ENCODE results near the gene ANKRD18B. TPM values are rescaled to one million over a fixed set of nuclear protein-coding genes. Genes with fewer than 3 reads are reported as not detected.
"Not testable (repeated sequence)": the region's sequence is repeated elsewhere in the genome, so short reads cannot be mapped to it uniquely, and the experiment has no call there.

ANKRD18B gene
- total RNA-seq, 1 experiment from 2014 or later: 2.2 TPM

GRCh38 chr9:33600911-33601310 is 76.9 kb downstream of the ANKRD18B start:
- H3K27ac Mint-ChIP-seq (ENCODE audit: unreplicated experiment); H3K27me3 ChIP-seq (replicated peaks; ENCODE audit: control insufficient read depth, insufficient read depth, low read length); H3K9me3 ChIP-seq; BruUV-seq (replicated peaks); POLR2A ChIA-PET; DNase-seq; H3K36me3 ChIP-seq (ENCODE audit: control insufficient read depth, insufficient read depth, low read length); H3K4me1 Mint-ChIP-seq (ENCODE audit: low read depth, unreplicated experiment); H3K9me3 Mint-ChIP-seq (ENCODE audit: unreplicated experiment); H3K4me3 ChIP-seq (ENCODE audit: low read depth, low read length); CTCF ChIA-PET; intact Hi-C loops (cut with micrococcal nuclease; ENCODE audit: unreplicated experiment); H3K36me3 Mint-ChIP-seq (ENCODE audit: insufficient read depth, unreplicated experiment); H3K27me3 Mint-ChIP-seq (ENCODE audit: insufficient read depth, unreplicated experiment); H3K4me3 Mint-ChIP-seq (ENCODE audit: unreplicated experiment); H3K4me1 ChIP-seq: not testable (repeated sequence)

DNA sequence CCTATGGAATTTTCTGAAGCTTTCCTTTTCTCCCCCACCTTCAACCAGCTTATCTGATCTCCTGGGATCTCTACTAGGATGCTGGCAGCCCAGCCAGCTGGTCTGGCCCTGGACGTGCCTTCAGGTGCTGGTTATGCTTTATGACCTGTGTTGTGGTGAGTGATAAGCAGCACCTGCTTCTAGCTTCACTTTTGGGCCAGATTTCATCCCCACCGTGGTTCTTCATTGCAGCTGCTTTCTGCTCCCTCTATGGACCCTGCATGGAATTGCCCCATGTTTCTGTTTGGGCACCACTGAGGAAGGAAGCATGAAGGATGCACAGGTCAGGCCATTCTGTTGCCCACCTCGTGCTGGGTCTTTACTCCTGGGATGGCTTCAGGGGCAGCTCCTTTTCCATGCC is 80.2 kb downstream of the ANKRD18B start:
- H3K4me1 ChIP-seq; BruUV-seq (replicated peaks); H3K9me3 Mint-ChIP-seq (ENCODE audit: unreplicated experiment); H3K36me3 Mint-ChIP-seq (ENCODE audit: insufficient read depth, unreplicated experiment); intact Hi-C loops (cut with micrococcal nuclease; ENCODE audit: unreplicated experiment); H3K4me1 Mint-ChIP-seq (ENCODE audit: low read depth, unreplicated experiment); H3K27me3 ChIP-seq (replicated peaks; ENCODE audit: control insufficient read depth, insufficient read depth, low read length); H3K9me3 ChIP-seq; H3K27ac Mint-ChIP-seq (ENCODE audit: unreplicated experiment); H3K4me3 Mint-ChIP-seq (ENCODE audit: unreplicated experiment); H3K36me3 ChIP-seq (ENCODE audit: control insufficient read depth, insufficient read depth, low read length); POLR2A ChIA-PET; H3K4me3 ChIP-seq (ENCODE audit: low read depth, low read length): not testable (repeated sequence)
- CTCF ChIA-PET: interaction anchor here (0.6 to 1.1 kb wide), 7 partner anchors 20 to 230 kb away, joined by 3 to 7 read pairs (median 4); partner anchors contain the start of gene NOL6
- H3K27me3 Mint-ChIP-seq (ENCODE audit: insufficient read depth, unreplicated experiment): peaks cover 12% of the 10 kb centered on the region
- peak in 1 of 2 experiments; percentile 51 for TF ChIP-seq CTCF (IDR thresholded peaks at IDR 0.05; ENCODE audit: insufficient read depth in 1 of 2, low read depth in 1 of 2, low read length in 1 of 2, severe bottlenecking in 1 of 2, unreplicated experiment in 1 of 2)
- DNase-seq: peak in 1 of 2 experiments; percentile 31

DNA sequence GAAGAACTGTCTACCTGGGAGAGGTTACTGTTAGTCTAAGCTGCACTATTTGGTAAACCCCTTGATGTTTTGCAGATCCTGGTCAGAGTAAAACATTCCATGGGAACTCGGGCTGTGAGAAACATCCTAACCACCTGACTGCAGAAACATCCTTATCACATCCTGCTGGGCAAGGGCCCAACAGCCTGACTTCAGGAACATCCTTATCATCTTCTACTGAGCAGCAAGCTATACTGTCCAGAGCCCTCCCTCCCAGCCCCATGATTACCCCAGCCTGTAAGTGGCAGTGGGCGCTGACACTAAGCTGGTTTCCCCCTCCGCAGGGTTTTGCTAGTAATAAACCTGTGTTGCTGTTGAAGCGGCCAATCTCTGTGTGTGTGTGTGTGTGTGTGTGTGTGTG is 80.9 kb downstream of the ANKRD18B start:
- BruUV-seq (replicated peaks); POLR2A ChIA-PET; H3K4me1 Mint-ChIP-seq (ENCODE audit: low read depth, unreplicated experiment); intact Hi-C loops (cut with micrococcal nuclease; ENCODE audit: unreplicated experiment); H3K9me3 ChIP-seq; H3K4me1 ChIP-seq; H3K27me3 ChIP-seq (replicated peaks; ENCODE audit: control insufficient read depth, insufficient read depth, low read length); H3K4me3 Mint-ChIP-seq (ENCODE audit: unreplicated experiment); H3K36me3 ChIP-seq (ENCODE audit: control insufficient read depth, insufficient read depth, low read length); H3K36me3 Mint-ChIP-seq (ENCODE audit: insufficient read depth, unreplicated experiment); DNase-seq; H3K9me3 Mint-ChIP-seq (ENCODE audit: unreplicated experiment); H3K27ac Mint-ChIP-seq (ENCODE audit: unreplicated experiment); H3K4me3 ChIP-seq (ENCODE audit: low read depth, low read length): not testable (repeated sequence)
- H3K27me3 Mint-ChIP-seq (ENCODE audit: insufficient read depth, unreplicated experiment): peaks cover 12% of the 10 kb centered on the region
- CTCF ChIA-PET: interaction anchor here (0.7 to 1.1 kb wide), 4 partner anchors 114 to 230 kb away, joined by 3 to 5 read pairs (median 4); partner anchors contain the start of gene NOL6

DNA sequence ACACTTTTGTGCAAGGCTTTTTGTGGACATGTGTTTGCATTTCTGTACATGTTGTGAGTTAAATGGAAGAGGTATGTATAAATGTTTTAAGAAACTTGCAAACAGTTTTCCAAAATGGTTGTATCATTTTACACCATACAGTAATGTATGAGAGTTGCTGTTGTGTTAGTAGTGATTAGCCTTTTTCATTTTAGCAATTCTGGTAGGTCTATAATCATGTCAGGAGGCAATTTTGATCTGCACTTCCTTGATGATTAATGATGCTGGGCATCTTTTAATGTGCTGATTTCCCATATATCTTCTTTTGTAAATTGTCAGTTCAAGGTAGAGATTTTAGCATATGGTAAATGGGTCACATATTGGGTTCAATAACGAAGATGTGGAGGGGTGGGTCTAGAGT is 87.3 kb downstream of the ANKRD18B start:
- Histone ChIP-seq H3K4me1 (no peaks in the 10 kb centered on the region), H3K9me3 (no peaks in the 10 kb centered on the region), H3K27me3 (replicated peaks; ENCODE audit: control insufficient read depth, insufficient read depth, low read length) (no peaks in the 10 kb centered on the region), H3K36me3 (ENCODE audit: control insufficient read depth, insufficient read depth, low read length) (no peaks in the 10 kb centered on the region), H3K4me3 (ENCODE audit: low read depth, low read length) (no peak overlapping the region)
- Mint-ChIP-seq H3K27ac (ENCODE audit: unreplicated experiment) (no peak overlapping the region), H3K9me3 (ENCODE audit: unreplicated experiment) (no peaks in the 10 kb centered on the region), H3K36me3 (ENCODE audit: insufficient read depth, unreplicated experiment) (no peaks in the 10 kb centered on the region), H3K27me3 (ENCODE audit: insufficient read depth, unreplicated experiment) (peaks cover 35% of the 10 kb centered on the region), H3K4me3 (ENCODE audit: unreplicated experiment) (no peak overlapping the region), H3K4me1 (ENCODE audit: low read depth, unreplicated experiment) (no peaks in the 10 kb centered on the region)
- TF ChIP-seq CTCF (IDR thresholded peaks at IDR 0.05; ENCODE audit: insufficient read depth in 1 of 2, low read depth in 1 of 2, low read length in 1 of 2, severe bottlenecking in 1 of 2, unreplicated experiment in 1 of 2): no peak
- ChIA-PET CTCF (interaction anchor here (0.9 to 1.1 kb wide), 2 partner anchors 13 to 110 kb away, joined by 3 read pairs; no protein-coding TSS in a partner anchor), POLR2A (no interaction called here)
- no peak for DNase-seq
- intact Hi-C loops (cut with micrococcal nuclease; ENCODE audit: unreplicated experiment): no loop called here
- BruUV-seq (replicated peaks): no TSS peak

GRCh38 chr9:33612410-33612809 is 88.4 kb downstream of the ANKRD18B start:
- H3K9me3 ChIP-seq; H3K4me3 Mint-ChIP-seq (ENCODE audit: unreplicated experiment); H3K4me1 Mint-ChIP-seq (ENCODE audit: low read depth, unreplicated experiment); DNase-seq; H3K4me3 ChIP-seq (ENCODE audit: low read depth, low read length); H3K4me1 ChIP-seq; BruUV-seq (replicated peaks); H3K36me3 Mint-ChIP-seq (ENCODE audit: insufficient read depth, unreplicated experiment); POLR2A ChIA-PET; H3K27me3 ChIP-seq (replicated peaks; ENCODE audit: control insufficient read depth, insufficient read depth, low read length); H3K36me3 ChIP-seq (ENCODE audit: control insufficient read depth, insufficient read depth, low read length); H3K9me3 Mint-ChIP-seq (ENCODE audit: unreplicated experiment); intact Hi-C loops (cut with micrococcal nuclease; ENCODE audit: unreplicated experiment); H3K27ac Mint-ChIP-seq (ENCODE audit: unreplicated experiment): not testable (repeated sequence)
- CTCF ChIA-PET: interaction anchor here (0.9 kb wide), 1 partner anchor 12 kb away, joined by 3 read pairs; no protein-coding TSS in a partner anchor
- H3K27me3 Mint-ChIP-seq (ENCODE audit: insufficient read depth, unreplicated experiment): peaks cover 35% of the 10 kb centered on the region
